ENCODE measurements around the gene CPED1.
"Not testable (repeated sequence)": the region's sequence is repeated elsewhere in the genome, so short reads cannot be mapped to it uniquely, and the experiment has no call there.

The CPED1 gene

DNA sequence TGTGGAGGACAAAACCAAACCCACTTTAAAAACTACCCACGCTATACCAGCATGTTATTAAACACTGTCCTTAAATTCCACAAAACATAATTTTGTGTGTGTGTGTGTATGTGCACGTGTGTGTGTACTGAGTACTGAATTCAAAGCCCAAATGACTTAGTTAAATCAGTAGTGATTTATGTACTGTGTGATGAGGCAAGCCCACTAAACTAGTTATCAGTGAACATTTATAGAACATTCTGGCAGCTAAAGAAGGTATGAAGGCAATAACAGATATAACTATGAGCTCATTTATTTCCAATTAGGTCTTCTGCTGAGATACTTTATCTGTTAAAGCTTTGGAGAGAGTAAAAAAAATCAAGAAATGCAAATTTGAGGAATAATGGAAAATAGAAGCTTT, 115.1 kb downstream of the CPED1 start:
- DNase-seq = no peak

DNA sequence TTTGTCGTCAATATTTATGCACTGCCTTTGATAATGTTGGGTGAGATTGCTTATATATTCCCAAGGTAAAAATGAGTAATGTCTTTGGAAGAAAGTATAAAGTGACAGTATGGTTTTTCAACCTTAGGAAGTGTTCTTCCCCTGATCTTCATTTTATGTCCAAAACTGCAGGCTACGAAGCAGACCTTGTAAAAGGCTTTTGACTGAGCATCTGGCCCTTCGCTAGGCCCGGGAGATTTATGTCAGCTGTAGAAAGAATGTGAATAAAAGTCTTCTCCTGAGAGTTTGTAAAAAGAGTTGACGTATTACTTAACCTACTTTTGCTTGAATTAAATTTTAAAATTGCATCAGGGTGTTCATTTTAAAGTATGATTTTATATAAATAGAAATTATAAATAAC, 116.8 kb downstream of the CPED1 start:
- DNase-seq = no peak

DNA sequence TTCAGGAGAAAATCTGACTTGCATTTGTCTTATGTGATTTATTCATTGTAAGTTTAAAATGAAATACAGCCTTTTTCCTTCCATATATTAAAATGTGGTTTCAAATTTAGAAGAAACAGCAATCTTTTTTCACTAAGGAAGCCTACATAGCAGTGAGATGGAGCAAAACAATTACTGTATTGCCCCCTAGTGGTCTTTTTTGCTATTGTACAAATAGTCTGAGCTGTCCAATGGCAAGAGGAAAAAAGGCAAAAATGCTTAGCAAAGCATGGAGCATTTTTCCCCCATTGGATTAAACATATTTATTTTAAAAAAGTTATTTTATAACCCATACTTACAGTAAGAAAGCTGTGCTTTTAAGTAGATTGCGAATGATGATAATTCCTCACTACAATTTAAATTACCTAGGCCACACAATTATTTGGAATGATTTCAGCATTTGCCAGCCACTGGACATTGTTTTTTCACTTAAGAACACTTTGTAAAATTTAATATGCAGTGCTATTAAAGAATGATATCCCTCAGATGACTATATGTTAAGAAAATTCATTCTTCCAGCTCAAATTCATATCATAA, 119.5 kb downstream of the CPED1 start:
- no peak for DNase-seq

DNA sequence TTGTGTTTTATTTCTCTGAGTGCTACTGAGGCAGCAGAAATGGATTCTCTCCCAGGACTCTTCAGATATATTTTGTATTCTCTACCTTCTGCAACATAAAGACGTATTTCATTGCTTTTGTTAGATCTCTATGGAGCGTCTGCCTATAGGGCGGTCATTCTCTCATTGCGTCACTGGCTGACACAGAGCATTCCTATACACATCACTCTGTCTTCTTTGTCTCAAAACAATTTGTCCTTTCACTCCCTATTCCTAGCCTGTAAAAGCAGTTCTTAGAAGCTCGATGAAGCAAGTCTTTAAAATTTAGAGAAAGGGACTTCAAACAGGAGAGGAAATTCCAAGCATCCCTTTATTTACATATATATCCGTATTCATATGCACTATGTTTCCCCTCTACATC, 120.6 kb downstream of the CPED1 start:
- no peak for DNase-seq

GRCh38 chr7:121113288-121113687, 124.8 kb downstream of the CPED1 start:
- no peak for DNase-seq

DNA sequence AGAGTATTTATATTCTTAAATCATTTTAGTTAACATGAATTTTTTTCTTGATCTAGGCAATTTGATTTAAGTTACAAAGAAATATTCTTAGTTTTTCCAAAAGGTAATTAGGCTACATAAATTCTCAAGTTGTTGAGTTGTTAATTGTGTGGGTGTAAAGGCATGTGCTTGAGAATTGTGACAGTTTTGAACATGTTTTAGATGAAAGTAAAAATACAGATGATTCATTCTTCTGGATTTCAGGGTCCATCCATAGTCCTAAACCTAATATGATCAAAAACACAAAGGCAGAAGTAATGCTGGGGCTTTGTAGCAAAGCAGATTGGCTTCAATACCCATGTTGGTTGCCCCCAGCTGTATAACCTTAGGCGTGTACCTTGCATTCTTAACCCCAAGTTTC, 127.9 kb downstream of the CPED1 start:
- no peak for DNase-seq

GRCh38 chr7:121119047-121119446, 130.5 kb downstream of the CPED1 start:
- DNase-seq = no peak

DNA sequence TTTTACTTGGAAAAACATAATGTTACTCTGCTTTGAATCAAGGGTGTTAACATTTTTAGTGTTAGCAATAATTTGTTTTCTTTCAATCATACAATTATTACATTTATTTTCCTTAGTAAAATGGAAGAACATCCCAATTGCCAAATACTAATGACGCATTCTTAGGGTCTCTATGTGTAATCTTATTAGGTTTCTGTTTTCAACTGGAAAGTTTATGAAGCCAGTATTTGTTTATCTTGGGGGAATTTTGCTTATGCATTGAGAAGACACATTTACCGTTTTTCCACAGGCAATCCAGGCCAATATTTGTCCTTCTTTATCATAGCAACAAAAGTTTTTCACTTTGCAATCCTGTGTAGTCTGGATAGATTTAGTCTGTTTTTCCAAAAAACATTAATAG, 134.5 kb downstream of the CPED1 start:
- no peak for DNase-seq

DNA sequence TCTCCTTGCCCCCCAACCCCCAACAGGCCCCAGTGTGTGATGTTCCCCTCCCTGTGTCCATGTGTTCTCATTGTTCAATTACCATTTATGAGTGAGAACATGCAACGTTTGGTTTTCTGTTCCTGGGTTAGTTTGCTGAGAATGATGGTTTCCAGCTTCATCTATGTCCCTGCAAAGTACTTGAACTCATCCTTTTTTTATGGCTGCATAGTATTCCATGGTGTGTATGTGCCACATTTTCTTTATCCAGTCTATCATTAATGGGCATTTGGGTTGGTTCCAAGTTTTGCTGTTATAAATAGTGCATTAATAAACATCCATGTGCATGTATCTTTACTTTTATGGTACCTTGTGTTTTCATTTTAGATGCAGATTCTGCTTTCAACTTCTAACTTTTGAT, 136.9 kb downstream of the CPED1 start:
- DNase-seq = not testable (repeated sequence)

GRCh38 chr7:121126201-121126600, 137.7 kb downstream of the CPED1 start:
- DNase-seq = no peak

DNA sequence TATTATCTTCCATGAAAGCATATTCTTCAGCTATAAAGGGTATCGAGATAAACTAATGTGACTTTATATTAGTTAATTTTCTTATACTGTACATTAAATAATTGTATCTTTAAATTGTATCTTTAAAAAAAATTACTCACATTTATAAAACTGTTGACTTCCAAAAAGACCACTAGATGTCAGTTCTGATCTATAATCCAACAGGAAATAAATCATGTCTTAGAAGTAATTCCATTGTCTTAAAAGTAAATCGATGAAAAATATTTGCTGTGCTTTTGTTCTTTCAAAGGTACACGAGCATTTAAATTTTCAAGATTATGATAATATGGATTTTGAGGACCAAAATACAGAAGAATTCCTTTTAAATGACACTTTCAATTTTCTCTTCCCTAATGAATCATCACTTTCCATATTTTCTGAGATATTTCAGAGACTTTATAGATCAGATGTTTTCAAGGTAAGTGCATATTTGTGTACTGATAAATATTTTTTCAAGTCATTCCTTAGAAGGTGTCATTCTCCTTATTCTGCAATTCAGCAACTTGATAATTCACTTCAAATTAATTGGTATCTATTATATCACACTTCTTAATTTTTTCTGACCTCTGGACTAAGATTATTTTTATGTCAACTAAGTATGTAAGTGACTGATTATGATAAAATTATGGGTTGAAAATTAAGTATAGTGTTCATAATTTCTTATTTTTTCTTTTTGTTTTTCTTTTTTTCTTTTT, 138.5 kb downstream of the CPED1 start:
- no peak for DNase-seq

DNA sequence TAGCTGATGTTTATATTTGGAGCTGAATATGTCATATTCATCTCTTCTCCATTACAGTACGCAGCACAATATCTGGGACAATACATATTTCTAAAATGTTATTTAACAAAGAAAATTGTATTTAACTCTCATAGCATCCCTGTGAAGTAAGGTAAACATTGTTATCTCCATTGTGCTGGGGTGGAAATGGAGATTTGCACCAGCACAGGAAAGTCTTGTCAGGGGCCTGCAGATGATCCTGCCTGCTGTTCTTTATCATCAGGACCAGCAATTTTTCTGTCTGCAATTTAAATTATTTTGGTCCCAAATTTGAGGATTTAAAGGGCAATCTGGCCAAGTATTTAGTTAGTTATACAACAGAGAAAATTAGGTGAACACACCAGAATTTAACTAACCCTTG, 144.4 kb downstream of the CPED1 start:
- no peak for DNase-seq

DNA sequence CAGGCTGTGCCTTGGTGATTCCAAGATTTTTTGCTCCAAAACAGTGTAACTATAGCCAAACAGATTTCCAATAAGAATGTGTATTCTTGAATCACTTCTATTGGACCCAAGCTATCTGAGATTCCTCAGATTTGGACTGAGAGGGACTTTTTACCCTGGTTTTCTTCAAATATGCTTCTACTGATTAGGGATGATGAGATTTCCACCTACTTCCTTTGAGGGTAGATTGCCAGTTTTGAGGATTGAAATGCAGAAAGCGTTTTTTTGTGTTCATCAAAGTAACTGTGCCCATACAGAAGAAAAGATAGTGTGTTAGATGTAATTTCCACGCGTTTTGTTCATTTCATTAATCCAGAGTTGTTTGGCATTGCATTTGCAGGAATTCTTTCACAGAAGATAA, 144.9 kb downstream of the CPED1 start:
- no peak for DNase-seq

DNA sequence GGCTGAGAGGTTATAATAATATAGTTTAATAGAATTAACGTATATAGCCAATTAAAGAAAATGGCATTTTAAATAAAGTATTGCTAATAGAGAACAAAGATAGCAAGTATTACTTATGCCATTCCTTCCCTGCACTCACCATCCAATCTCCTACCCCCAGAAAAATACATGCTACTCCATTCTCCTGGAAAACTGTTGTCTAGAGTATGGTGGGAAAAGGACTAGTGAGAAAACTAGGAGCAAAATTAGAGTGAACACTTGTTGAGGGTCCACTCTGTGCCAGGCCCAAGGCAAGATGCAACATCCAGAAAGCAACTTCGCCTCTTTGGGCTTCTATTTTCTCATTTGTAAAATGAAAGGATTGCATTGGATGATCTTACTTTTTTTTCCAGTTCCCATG, 149.1 kb downstream of the CPED1 start:
- no peak for DNase-seq

DNA sequence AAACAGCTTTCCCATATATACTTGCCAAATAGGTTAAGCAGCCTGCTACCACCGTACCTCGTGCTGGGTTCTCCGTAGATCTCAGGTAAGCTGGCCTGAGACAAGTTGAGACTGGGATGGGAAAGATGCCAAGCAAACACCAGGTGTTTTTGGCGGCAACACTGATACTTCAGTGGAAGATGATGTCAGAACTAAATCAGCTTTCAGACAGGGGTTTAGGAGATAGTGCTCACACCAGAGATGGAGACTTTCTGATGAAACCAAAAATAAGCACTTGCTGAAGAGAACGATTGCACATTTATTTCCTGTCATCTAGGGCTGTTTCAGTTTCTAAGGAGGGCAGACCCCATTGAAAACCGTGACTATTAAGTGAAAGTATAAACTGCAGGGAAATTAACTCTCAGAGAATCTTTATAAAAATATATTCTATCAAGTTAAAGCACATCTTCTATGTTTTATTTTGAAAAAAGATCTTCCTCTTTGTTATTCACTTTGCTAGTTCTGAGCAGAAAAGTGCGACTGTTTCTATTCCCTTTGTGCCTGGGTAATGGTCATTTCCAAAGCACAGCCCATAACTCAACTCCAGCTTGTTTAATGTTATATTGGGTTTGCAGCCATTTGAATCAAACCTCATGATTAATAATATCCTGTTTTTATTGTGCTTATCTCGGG, 149.9 kb downstream of the CPED1 start:
- DNase-seq = no peak

DNA sequence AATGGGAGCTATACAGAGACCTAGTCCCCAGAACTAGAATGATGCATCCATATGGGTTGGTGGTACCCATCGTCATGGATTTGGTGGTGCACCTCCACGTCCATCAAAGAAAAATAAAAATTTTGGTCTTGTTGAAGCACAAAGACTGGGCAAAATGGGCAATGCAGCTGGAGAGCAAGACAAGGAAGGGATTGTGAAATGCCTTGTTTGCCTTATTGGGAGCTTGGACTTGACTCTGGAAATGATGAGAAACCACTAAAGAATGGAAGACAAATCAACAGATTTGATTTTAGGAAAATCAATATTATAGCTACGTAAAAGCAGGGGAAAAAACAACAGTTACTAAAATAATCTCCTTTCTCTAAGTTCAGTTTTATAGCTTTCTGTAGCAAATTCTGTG, 150.9 kb downstream of the CPED1 start:
- no peak for DNase-seq

- DNase-seq = no peak
Measured at GRCh38 chr7:121140790-121141189, 152.3 kb downstream of the CPED1 start.

- DNase-seq = no peak
Measured at GRCh38 chr7:121151774-121152221, 163.3 kb downstream of the CPED1 start.

DNA sequence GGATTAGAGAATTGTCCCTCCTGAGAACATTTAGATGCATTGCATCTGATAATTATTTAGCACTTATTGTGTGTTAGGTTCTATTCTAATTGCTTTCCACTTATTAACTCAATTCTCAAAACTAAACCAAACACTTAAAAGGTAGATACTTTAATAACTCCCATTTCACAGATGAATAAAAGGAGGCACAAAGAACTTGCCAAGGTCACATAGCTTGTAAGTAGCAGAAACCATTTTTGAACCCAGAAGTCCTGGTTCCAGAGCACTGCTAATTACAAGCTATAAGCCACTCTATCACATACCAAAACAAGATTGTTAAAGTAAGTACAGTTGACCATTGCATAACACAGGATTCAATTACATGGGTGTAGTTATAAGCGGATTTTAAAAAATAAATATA, 164.9 kb downstream of the CPED1 start:
- no peak for DNase-seq

GRCh38 chr7:121153995-121154394, 165.5 kb downstream of the CPED1 start:
- DNase-seq = no peak

DNA sequence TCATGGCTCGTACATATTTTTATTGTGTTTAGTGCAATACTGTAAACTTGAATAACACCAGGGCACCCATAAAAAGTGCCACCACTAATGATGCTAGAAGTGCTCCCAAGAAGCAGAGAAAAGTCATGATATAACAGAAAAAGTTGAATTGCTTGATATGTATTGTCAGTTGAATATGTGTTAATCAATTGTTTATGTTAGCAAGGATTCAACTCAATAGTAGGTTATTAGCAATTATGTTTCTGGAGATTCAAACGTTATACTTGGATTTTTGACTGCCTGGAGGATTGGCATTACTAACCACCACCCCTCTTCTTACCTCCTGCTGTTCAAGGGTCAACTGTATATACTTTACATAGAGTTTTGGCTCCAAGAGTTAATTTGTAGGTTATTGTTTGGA, 168.3 kb downstream of the CPED1 start:
- DNase-seq = no peak

DNA sequence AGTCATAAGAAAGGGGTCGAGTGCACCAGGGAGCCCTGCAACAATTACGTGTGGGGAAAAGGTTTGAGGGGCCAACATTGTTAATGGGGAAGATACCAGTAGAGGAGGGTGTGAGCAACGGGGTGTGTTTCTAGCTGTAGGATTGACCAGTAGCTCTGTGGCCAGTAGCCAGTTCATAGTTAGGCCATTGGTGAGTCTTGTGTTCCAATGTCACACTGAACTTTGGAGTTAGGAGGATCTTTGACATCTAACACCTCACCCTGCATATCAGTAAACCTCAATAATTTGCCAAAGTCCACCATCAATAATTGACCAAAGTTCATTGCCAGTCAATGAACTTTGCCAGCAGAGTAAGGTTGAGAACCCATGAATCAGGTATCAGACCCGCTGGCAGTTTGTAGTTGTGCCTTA, 168.8 kb downstream of the CPED1 start:
- DNase-seq = no peak

GRCh38 chr7:121157885-121158590, 169.5 kb downstream of the CPED1 start:
- DNase-seq = no peak

DNA sequence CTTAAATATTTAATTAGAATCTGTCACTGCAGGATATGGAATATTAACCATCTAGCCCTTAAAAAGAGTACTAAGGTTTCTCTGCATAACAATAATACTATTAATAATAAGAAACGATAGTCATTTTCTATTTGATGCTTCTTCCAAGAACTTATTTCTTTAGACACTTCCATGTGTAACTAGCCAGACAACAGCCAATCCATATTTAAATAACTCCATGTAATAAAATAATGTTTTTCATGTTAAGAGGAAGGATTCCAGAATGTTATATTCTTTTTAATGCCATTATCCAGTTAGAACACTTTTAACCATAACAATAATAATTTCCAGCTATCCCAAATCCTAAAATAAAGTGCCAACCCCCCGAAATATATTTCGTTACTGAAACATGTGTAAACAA, 170.2 kb downstream of the CPED1 start:
- no peak for DNase-seq

All from stimulated activated CD4-positive, alpha-beta T cell treated with anti-CD3 and anti-CD28 coated beads, Interleukin-1b, Interleukin-23, amount 100 ng/mL, for 48 hours (primary cell).